ENCODE results near the gene KBTBD12. TPM values are rescaled to one million over a fixed set of nuclear protein-coding genes. Genes with fewer than 3 reads are reported as not detected.

Gene KBTBD12
- total RNA-seq, 2 donors from 2014 or later: 3.2 to 4.1 TPM

DNA sequence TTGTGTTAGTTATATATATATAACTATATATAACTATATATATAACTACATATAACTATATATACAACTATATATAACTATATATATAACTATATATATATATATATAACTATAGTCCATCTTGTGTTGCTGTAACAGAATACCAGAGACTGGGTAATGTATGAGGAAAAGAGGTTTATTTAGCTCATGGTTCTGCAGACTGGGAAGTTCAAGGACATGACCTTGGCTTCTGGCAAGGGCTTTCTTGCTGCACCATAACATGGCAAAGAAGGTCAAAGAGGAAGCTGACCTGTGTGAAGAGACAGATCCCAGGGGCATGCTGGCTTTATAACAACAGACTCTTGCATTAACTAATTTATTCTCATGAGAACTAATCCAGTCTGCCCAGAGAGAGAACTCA, 27.6 kb downstream of the KBTBD12 start:
- TF ChIP-seq, protein P1, sequence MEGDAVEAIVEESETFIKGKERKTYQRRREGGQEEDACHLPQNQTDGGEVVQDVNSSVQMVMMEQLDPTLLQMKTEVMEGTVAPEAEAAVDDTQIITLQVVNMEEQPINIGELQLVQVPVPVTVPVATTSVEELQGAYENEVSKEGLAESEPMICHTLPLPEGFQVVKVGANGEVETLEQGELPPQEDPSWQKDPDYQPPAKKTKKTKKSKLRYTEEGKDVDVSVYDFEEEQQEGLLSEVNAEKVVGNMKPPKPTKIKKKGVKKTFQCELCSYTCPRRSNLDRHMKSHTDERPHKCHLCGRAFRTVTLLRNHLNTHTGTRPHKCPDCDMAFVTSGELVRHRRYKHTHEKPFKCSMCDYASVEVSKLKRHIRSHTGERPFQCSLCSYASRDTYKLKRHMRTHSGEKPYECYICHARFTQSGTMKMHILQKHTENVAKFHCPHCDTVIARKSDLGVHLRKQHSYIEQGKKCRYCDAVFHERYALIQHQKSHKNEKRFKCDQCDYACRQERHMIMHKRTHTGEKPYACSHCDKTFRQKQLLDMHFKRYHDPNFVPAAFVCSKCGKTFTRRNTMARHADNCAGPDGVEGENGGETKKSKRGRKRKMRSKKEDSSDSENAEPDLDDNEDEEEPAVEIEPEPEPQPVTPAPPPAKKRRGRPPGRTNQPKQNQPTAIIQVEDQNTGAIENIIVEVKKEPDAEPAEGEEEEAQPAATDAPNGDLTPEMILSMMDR (IDR thresholded peaks at IDR 0.05): no peak
- H3K4me3 ChIP-seq: no peak overlapping the region
- H3K4me1 ChIP-seq: no peaks in the 10 kb centered on the region
- intact Hi-C loops (cut with DNase I): no loop called here
- no peaks in the 10 kb centered on the region for H3K36me3 ChIP-seq
- DNase-seq: no peak
- no peaks in the 10 kb centered on the region for H3K9me3 ChIP-seq
- no peaks in the 10 kb centered on the region for H3K27me3 ChIP-seq
- H3K27ac ChIP-seq: no peak overlapping the region
- H3K9ac ChIP-seq (ENCODE audit: low read depth in 2 of 2, low read length in 2 of 2): no peak overlapping the region

GRCh38 chr3:127948211-127948610, 33.2 kb downstream of the KBTBD12 start:
- Histone ChIP-seq H3K27ac (no peak overlapping the region), H3K9ac (ENCODE audit: low read depth in 2 of 2, low read length in 2 of 2) (no peak overlapping the region), H3K4me1 (no peaks in the 10 kb centered on the region), H3K4me3 (no peak overlapping the region), H3K36me3 (no peaks in the 10 kb centered on the region), H3K27me3 (no peaks in the 10 kb centered on the region), H3K9me3 (no peaks in the 10 kb centered on the region)
- no peak for DNase-seq
- intact Hi-C loops (cut with DNase I): no loop called here
- TF ChIP-seq, protein P1 (IDR thresholded peaks at IDR 0.05): no peak

GRCh38 chr3:127949446-127950055, 34.5 kb downstream of the KBTBD12 start:
- intact Hi-C loops (cut with DNase I): no loop called here
- Histone ChIP-seq H3K27me3 (no peaks in the 10 kb centered on the region), H3K27ac (no peak overlapping the region), H3K9me3 (no peaks in the 10 kb centered on the region), H3K4me1 (no peaks in the 10 kb centered on the region), H3K4me3 (no peak overlapping the region), H3K9ac (ENCODE audit: low read depth in 2 of 2, low read length in 2 of 2) (no peak overlapping the region), H3K36me3 (no peaks in the 10 kb centered on the region)
- DNase-seq: no peak
- TF ChIP-seq, protein P1 (IDR thresholded peaks at IDR 0.05): no peak

- TF ChIP-seq, protein P1 (IDR thresholded peaks at IDR 0.05): no peak
- H3K36me3 ChIP-seq: no peaks in the 10 kb centered on the region
- no peak for DNase-seq
- no peaks in the 10 kb centered on the region for H3K27me3 ChIP-seq
- intact Hi-C loops (cut with DNase I): no loop called here
- no peaks in the 10 kb centered on the region for H3K9me3 ChIP-seq
- no peak overlapping the region for H3K27ac ChIP-seq
- no peak overlapping the region for H3K4me3 ChIP-seq
- H3K9ac ChIP-seq (ENCODE audit: low read depth in 2 of 2, low read length in 2 of 2): no peak overlapping the region
- no peaks in the 10 kb centered on the region for H3K4me1 ChIP-seq
Observed at GRCh38 chr3:127951276-127951675, 36.2 kb downstream of the KBTBD12 start.

- no peaks in the 10 kb centered on the region for H3K4me1 ChIP-seq
- no peaks in the 10 kb centered on the region for H3K9me3 ChIP-seq
- TF ChIP-seq, protein P1 (IDR thresholded peaks at IDR 0.05): no peak
- H3K36me3 ChIP-seq: no peaks in the 10 kb centered on the region
- no peak overlapping the region for H3K27ac ChIP-seq
- no peak overlapping the region for H3K9ac ChIP-seq (ENCODE audit: low read depth in 2 of 2, low read length in 2 of 2)
- intact Hi-C loops (cut with DNase I): no loop called here
- no peak overlapping the region for H3K4me3 ChIP-seq
- H3K27me3 ChIP-seq: no peaks in the 10 kb centered on the region
- DNase-seq: no peak
Observed at GRCh38 chr3:127953091-127954035, 38.3 kb downstream of the KBTBD12 start.

Data from colonic mucosa (tissue), 4 donors.